ELR (cell line): ENCODE measurements around the gene CDCP1.
"Not testable (repeated sequence)": the region's sequence is repeated elsewhere in the genome, so short reads cannot be mapped to it uniquely, and the experiment has no call there.

Source experiments
- DNase-seq: peaks from one replicate; pipeline ENCODE4 v3.0.0-alpha.2; 2015; ENCODE audit warnings: low read depth

Gene CDCP1

GRCh38 chr3:45084820-45085816, 61.1 kb downstream of the CDCP1 start:
- peak; percentile 98 for DNase-seq

- no peak for DNase-seq
Measured at GRCh38 chr3:45084361-45084760, 61.8 kb downstream of the CDCP1 start.

- DNase-seq = no peak
Measured at GRCh38 chr3:45083023-45083422, 63.2 kb downstream of the CDCP1 start.

GRCh38 chr3:45082142-45082538, 64.0 kb downstream of the CDCP1 start:
- no peak for DNase-seq

GRCh38 chr3:45081506-45082141, 64.6 kb downstream of the CDCP1 start:
- DNase-seq = no peak

GRCh38 chr3:45080824-45081223, 65.4 kb downstream of the CDCP1 start:
- no peak for DNase-seq

- DNase-seq = no peak
Measured at GRCh38 chr3:45079715-45080114, 66.5 kb downstream of the CDCP1 start.

GRCh38 chr3:45078910-45079522, 67.2 kb downstream of the CDCP1 start:
- peak; percentile 53 for DNase-seq

GRCh38 chr3:45078256-45078655, 67.9 kb downstream of the CDCP1 start:
- DNase-seq = not testable (repeated sequence)

- no peak for DNase-seq
Measured at GRCh38 chr3:45075821-45076625, 70.2 kb downstream of the CDCP1 start.

GRCh38 chr3:45071075-45071474, 75.1 kb downstream of the CDCP1 start:
- DNase-seq = no peak

- DNase-seq = no peak
Measured at GRCh38 chr3:45067941-45068340, 78.2 kb downstream of the CDCP1 start.

GRCh38 chr3:45067486-45067885, 78.7 kb downstream of the CDCP1 start:
- DNase-seq = peak; percentile 24

GRCh38 chr3:45066109-45066801, 79.9 kb downstream of the CDCP1 start:
- peak; percentile 33 for DNase-seq

- no peak for DNase-seq
Measured at GRCh38 chr3:45065373-45065720, 80.8 kb downstream of the CDCP1 start.

GRCh38 chr3:45064512-45065372, 81.4 kb downstream of the CDCP1 start:
- DNase-seq = peak; percentile 97

GRCh38 chr3:45062697-45063070, 83.5 kb downstream of the CDCP1 start:
- DNase-seq = no peak

GRCh38 chr3:45060165-45060892, 85.8 kb downstream of the CDCP1 start:
- no peak for DNase-seq

- DNase-seq = no peak
Measured at GRCh38 chr3:45059132-45059531, 87.0 kb downstream of the CDCP1 start.

- DNase-seq = peak; percentile 47
Measured at GRCh38 chr3:45057557-45057956, 88.6 kb downstream of the CDCP1 start.
